Muscle of arm (tissue), 12 donors: Measurements from ENCODE around the gene RCBTB1. TPM values are rescaled to one million over a fixed set of nuclear protein-coding genes. Genes with fewer than 3 reads are reported as not detected.
"Not testable (repeated sequence)": the region's sequence is repeated elsewhere in the genome, so short reads cannot be mapped to it uniquely, and the experiment has no call there.

Experiments used
- DNase-seq: peaks from one replicate; pipeline ENCODE4 v3.0.0-alpha.2; 2013
- polyA plus RNA-seq, 12 donors: library from polyadenylated mRNA; unstranded; fragments of 120-200 nt; gene quantifications; one replicate each; pipeline ENCODE4 v1.2.1, GENCODE V29; 2013; ENCODE audit not compliant: insufficient read length in 12 of 12

Gene RCBTB1
- polyA plus RNA-seq, 12 donors, result 17.6 to 35.1 (median 23.0) TPM; not detected in 1

- DNase-seq, result not testable (repeated sequence)
Measured at GRCh38 chr13:49565461-49565860, 19.9 kb downstream of the RCBTB1 start.

GRCh38 chr13:49563516-49563915 is 21.8 kb downstream of the RCBTB1 start:
- no peak for DNase-seq

GRCh38 chr13:49561062-49561410 is 24.3 kb downstream of the RCBTB1 start:
- DNase-seq, result no peak

- no peak for DNase-seq
Measured at GRCh38 chr13:49560270-49561061, 24.9 kb downstream of the RCBTB1 start.

GRCh38 chr13:49559006-49559405 is 26.4 kb downstream of the RCBTB1 start:
- DNase-seq, result no peak

GRCh38 chr13:49554387-49554786 is 31.0 kb downstream of the RCBTB1 start:
- DNase-seq, result no peak

GRCh38 chr13:49553888-49554287 is 31.5 kb downstream of the RCBTB1 start:
- DNase-seq, result no peak

GRCh38 chr13:49550942-49551644 is 34.3 kb downstream of the RCBTB1 start:
- no peak for DNase-seq

GRCh38 chr13:49549289-49549688 is 36.1 kb downstream of the RCBTB1 start:
- no peak for DNase-seq

- DNase-seq, result no peak
Measured at GRCh38 chr13:49546561-49546960, 38.8 kb downstream of the RCBTB1 start.

GRCh38 chr13:49545661-49546060 is 39.7 kb downstream of the RCBTB1 start:
- no peak for DNase-seq

GRCh38 chr13:49543656-49544055 is 41.7 kb downstream of the RCBTB1 start:
- no peak for DNase-seq

GRCh38 chr13:49540552-49540951 is 44.8 kb downstream of the RCBTB1 start:
- no peak for DNase-seq

- no peak for DNase-seq
Measured at GRCh38 chr13:49539746-49540145, 45.6 kb downstream of the RCBTB1 start.

GRCh38 chr13:49539313-49539712 is 46.0 kb downstream of the RCBTB1 start:
- DNase-seq, result no peak

GRCh38 chr13:49538404-49538803 is 47.0 kb downstream of the RCBTB1 start:
- no peak for DNase-seq

GRCh38 chr13:49536144-49536873 is 49.0 kb downstream of the RCBTB1 start:
- DNase-seq, result no peak

GRCh38 chr13:49533591-49534269 is 51.6 kb downstream of the RCBTB1 start:
- no peak for DNase-seq

GRCh38 chr13:49533011-49533410 is 52.3 kb downstream of the RCBTB1 start:
- no peak for DNase-seq

GRCh38 chr13:49532593-49532992 is 52.8 kb downstream of the RCBTB1 start:
- no peak for DNase-seq

- DNase-seq, result no peak
Measured at GRCh38 chr13:49530457-49530856, 54.9 kb downstream of the RCBTB1 start.

GRCh38 chr13:49528161-49528560 is 57.2 kb downstream of the RCBTB1 start:
- no peak for DNase-seq
